Spinal cord (tissue), 10 donors: Measurements from ENCODE around the gene LRRC8E. TPM values are rescaled to one million over a fixed set of nuclear protein-coding genes. Genes with fewer than 3 reads are reported as not detected.
A peak's percentile ranks its signal among the peaks of the same experiment; 100 is the strongest.

ENCODE experiments used
- DNase-seq, 6 donors: peaks; one replicate each; pipeline versions ENCODE4 v3.0.0 to v3.0.0-alpha.2; 2013 to 2015; ENCODE audit warnings: low spot score in 6 of 6, low read depth in 4 of 6
- H3K27ac ChIP-seq: one replicate; pipeline ENCODE4 v1.5.1; 2013; ENCODE audit warnings: low read depth, low read length, control low read depth
- H3K27me3 ChIP-seq: one replicate; pipeline ENCODE4 v1.6.1; 2013; ENCODE audit warnings: low read length; ENCODE audit not compliant: control insufficient read depth, insufficient read depth
- H3K36me3 ChIP-seq: one replicate; pipeline ENCODE4 v1.6.1; 2013; ENCODE audit warnings: low read length; ENCODE audit not compliant: control insufficient read depth, insufficient read depth
- H3K4me1 ChIP-seq: one replicate; pipeline ENCODE4 v1.6.1; 2013; ENCODE audit warnings: low read length; ENCODE audit not compliant: control insufficient read depth, insufficient read depth
- H3K4me3 ChIP-seq: one replicate; pipeline ENCODE4 v1.5.1; 2013; ENCODE audit warnings: low read depth, low read length, control low read depth
- H3K9me3 ChIP-seq: one replicate; pipeline ENCODE4 v1.6.1; 2013; ENCODE audit warnings: low read length; ENCODE audit not compliant: control insufficient read depth, insufficient read depth
- WGBS: methylation state at CpG from one replicate; pipeline ENCODE4 v1.1.5; 2013; ENCODE audit warnings: missing lambda C conversion rate; ENCODE audit not compliant: insufficient coverage; 5-methylcytosine and 5-hydroxymethylcytosine counted together
- polyA plus RNA-seq, 2 donors: library from polyadenylated mRNA; unstranded; fragments of 120-200 nt; gene quantifications; one replicate each; pipeline ENCODE4 v1.2.1, GENCODE V29; 2013; ENCODE audit not compliant: insufficient read length in 2 of 2
- total RNA-seq, 2 donors: library from RNA; depleted of rRNA in 1 of 2; stranded (reverse); fragments of 120-200 nt in 1 of 2; fragments of >200 nt in 1 of 2; gene quantifications; one replicate each; pipeline versions ENCODE4 v1.2.3 to v1.2.4, GENCODE V29; 2013 to 2014
- donor health status: healthy.

The LRRC8E gene
- total and polyA plus RNA-seq, 4 donors, result 0.40 to 0.77 (median 0.66) TPM; not detected in 1

GRCh38 chr19:7923295-7924191, 35.2 kb downstream of the LRRC8E start:
- H3K4me1 ChIP-seq, result peaks cover 79% of the 10 kb centered on the region
- WGBS, result 76% methylated on average over 16 of the region's 31 CpGs
- no peak overlapping the region for H3K27ac ChIP-seq
- H3K27me3 ChIP-seq, result peaks cover 14% of the 10 kb centered on the region
- H3K4me3 ChIP-seq, result no peak overlapping the region
- H3K9me3 ChIP-seq, result no peaks in the 10 kb centered on the region
- no peak for DNase-seq
- H3K36me3 ChIP-seq, result peaks cover 58% of the 10 kb centered on the region

- peaks cover 62% of the 10 kb centered on the region for H3K36me3 ChIP-seq
- no peak overlapping the region for H3K4me3 ChIP-seq
- peaks cover 77% of the 10 kb centered on the region for H3K4me1 ChIP-seq
- no peak for DNase-seq
- 74% methylated on average over 11 of the region's 12 CpGs for WGBS
- H3K9me3 ChIP-seq, result no peaks in the 10 kb centered on the region
- peaks cover 7% of the 10 kb centered on the region for H3K27me3 ChIP-seq
- no peak overlapping the region for H3K27ac ChIP-seq
These were observed 35.9 kb downstream of the LRRC8E start for GRCh38 chr19:7924241-7924640.

- Histone ChIP-seq H3K36me3 (peaks cover 67% of the 10 kb centered on the region), H3K9me3 (no peaks in the 10 kb centered on the region), H3K27me3 (peaks cover 2% of the 10 kb centered on the region), H3K4me1 (peaks cover 77% of the 10 kb centered on the region), H3K4me3 (no peak overlapping the region), H3K27ac (no peak overlapping the region)
- DNase-seq, result no peak
- 44% methylated on average over 20 of the region's 34 CpGs for WGBS
These were observed 36.4 kb downstream of the LRRC8E start for GRCh38 chr19:7924651-7925170.

GRCh38 chr19:7925171-7925851, 37.0 kb downstream of the LRRC8E start:
- under 1% methylated on average over 98 of the region's 98 CpGs for WGBS
- Histone ChIP-seq H3K4me3 (no peak overlapping the region), H3K36me3 (peaks cover 72% of the 10 kb centered on the region), H3K27me3 (no peaks in the 10 kb centered on the region), H3K4me1 (peaks cover 73% of the 10 kb centered on the region), H3K27ac (no peak overlapping the region), H3K9me3 (no peaks in the 10 kb centered on the region)
- peak in 5 of 6 donors; percentile 69 to 95 (median 80) for DNase-seq

- no peaks in the 10 kb centered on the region for H3K27me3 ChIP-seq
- no peaks in the 10 kb centered on the region for H3K9me3 ChIP-seq
- H3K4me1 ChIP-seq, result peaks cover 74% of the 10 kb centered on the region
- 2% methylated on average over 65 of the region's 65 CpGs for WGBS
- peak within 1 kb of the TSS; percentile 52 for H3K4me3 ChIP-seq
- H3K36me3 ChIP-seq, result peaks cover 80% of the 10 kb centered on the region
- H3K27ac ChIP-seq, result peak within 1 kb of the TSS; percentile 29
- peak in 5 of 6 donors; percentile 63 to 90 (median 71) for DNase-seq
These were observed 37.9 kb downstream of the LRRC8E start, which contains the start of gene CTXN1 for GRCh38 chr19:7926021-7926726. Gene CTXN1, minus strand, starts transcription at chr19:7926135. Its CDS starts 597 bp downstream, at chr19:7925538.

- Histone ChIP-seq H3K36me3 (peaks cover 80% of the 10 kb centered on the region), H3K4me1 (peaks cover 69% of the 10 kb centered on the region), H3K4me3 (peak overlapping the region; percentile 52), H3K27ac (no peak overlapping the region), H3K9me3 (no peaks in the 10 kb centered on the region), H3K27me3 (no peaks in the 10 kb centered on the region)
- 75% methylated on average over 32 of the region's 32 CpGs for WGBS
- DNase-seq, result no peak
These were observed 38.7 kb downstream of the LRRC8E start for GRCh38 chr19:7926727-7927604.

GRCh38 chr19:7927605-7928333, 39.5 kb downstream of the LRRC8E start:
- 92% methylated on average over 23 of the region's 23 CpGs for WGBS
- peaks cover 61% of the 10 kb centered on the region for H3K4me1 ChIP-seq

GRCh38 chr19:7928334-7928706, 40.0 kb downstream of the LRRC8E start:
- Histone ChIP-seq H3K36me3 (peaks cover 80% of the 10 kb centered on the region), H3K27me3 (no peaks in the 10 kb centered on the region), H3K4me3 (no peak overlapping the region), H3K4me1 (peaks cover 59% of the 10 kb centered on the region), H3K27ac (peak overlapping the region; percentile 54), H3K9me3 (no peaks in the 10 kb centered on the region)
- WGBS, result 61% methylated on average over 5 of the region's 9 CpGs
- DNase-seq, result no peak

More at GRCh38 chr19:7927605-7928333, 39.5 kb downstream of the LRRC8E start:
- H3K27ac ChIP-seq, result peak overlapping the region; percentile 54
- H3K36me3 ChIP-seq, result peaks cover 80% of the 10 kb centered on the region
- no peak overlapping the region for H3K4me3 ChIP-seq
- H3K27me3 ChIP-seq, result no peaks in the 10 kb centered on the region
- H3K9me3 ChIP-seq, result no peaks in the 10 kb centered on the region
- no peak for DNase-seq
